ENCODE results near the gene MKRN2.

Gene MKRN2

GRCh38 chr3:12585970-12586369 lies 29.1 kb downstream of the MKRN2 start:
- Mint-ChIP-seq H3K27me3 (no peaks in the 10 kb centered on the region), H3K36me3 (peaks cover 55% of the 10 kb centered on the region), H3K27ac (no peak overlapping the region), H3K9me3 (no peaks in the 10 kb centered on the region), H3K4me1 (no peaks in the 10 kb centered on the region), H3K4me3 (no peak overlapping the region)
- DNase-seq: no peak
- CTCF ChIA-PET: no interaction called here

DNA sequence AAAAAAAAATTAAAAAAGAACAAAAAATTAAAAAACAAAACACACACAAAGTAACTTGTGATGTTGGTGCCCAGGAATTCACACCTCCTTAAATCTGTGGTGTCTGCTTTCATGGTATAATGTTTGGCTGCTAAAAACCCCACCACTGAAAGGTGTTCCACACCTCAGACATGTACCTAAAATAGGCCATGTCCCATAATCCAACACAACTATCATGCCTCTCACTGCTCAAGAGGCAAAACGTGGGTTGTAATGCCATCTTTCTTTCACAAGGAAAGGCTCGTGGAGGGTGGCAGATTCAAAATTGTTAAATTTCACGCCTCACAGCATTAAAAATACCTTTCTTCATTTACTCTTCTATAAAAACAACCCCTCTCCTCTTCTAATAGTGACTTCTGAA lies 29.5 kb downstream of the MKRN2 start:
- Mint-ChIP-seq H3K4me1 (no peaks in the 10 kb centered on the region), H3K4me3 (no peak overlapping the region), H3K36me3 (peaks cover 58% of the 10 kb centered on the region), H3K27me3 (no peaks in the 10 kb centered on the region), H3K9me3 (no peaks in the 10 kb centered on the region), H3K27ac (peak overlapping the region; percentile 0)
- no peak for DNase-seq
- CTCF ChIA-PET: no interaction called here

- Mint-ChIP-seq H3K27ac (no peak overlapping the region), H3K36me3 (peaks cover 56% of the 10 kb centered on the region), H3K9me3 (no peaks in the 10 kb centered on the region), H3K4me3 (no peak overlapping the region), H3K27me3 (no peaks in the 10 kb centered on the region), H3K4me1 (no peaks in the 10 kb centered on the region)
- CTCF ChIA-PET: interaction anchor here (1.0 kb wide), 1 partner anchor 14 kb away, joined by 3 read pairs; no protein-coding TSS in a partner anchor
- DNase-seq: no peak
Observed at GRCh38 chr3:12588039-12589009, 31.4 kb downstream of the MKRN2 start.

GRCh38 chr3:12590096-12590495 lies 33.2 kb downstream of the MKRN2 start:
- H3K27me3 Mint-ChIP-seq: no peaks in the 10 kb centered on the region
- no peak overlapping the region for H3K4me3 Mint-ChIP-seq
- no peak overlapping the region for H3K27ac Mint-ChIP-seq
- no peak for DNase-seq
- no peaks in the 10 kb centered on the region for H3K9me3 Mint-ChIP-seq
- peaks cover 52% of the 10 kb centered on the region for H3K36me3 Mint-ChIP-seq
- no peaks in the 10 kb centered on the region for H3K4me1 Mint-ChIP-seq
- CTCF ChIA-PET: no interaction called here

DNA sequence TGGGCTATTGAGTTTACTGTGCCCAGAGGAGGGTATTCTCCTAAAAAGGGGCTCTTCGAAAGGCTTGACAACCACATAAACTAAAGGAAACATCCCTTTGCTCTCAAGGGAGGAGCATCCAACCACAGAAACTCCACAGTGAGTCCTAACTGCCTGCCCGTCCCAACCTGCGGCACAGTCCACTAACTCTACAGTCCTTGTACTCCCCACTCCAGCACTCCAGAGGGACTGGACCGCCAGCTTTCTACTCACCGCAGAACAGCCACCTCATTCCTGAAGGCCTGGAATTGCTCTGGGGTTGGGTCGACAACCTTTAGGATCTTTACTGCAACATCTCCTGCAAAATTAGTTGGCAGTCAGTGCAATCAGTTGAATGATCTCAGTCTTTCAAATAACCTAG lies 34.6 kb downstream of the MKRN2 start:
- H3K27me3 Mint-ChIP-seq: no peaks in the 10 kb centered on the region
- CTCF ChIA-PET: no interaction called here
- H3K27ac Mint-ChIP-seq: no peak overlapping the region
- H3K4me3 Mint-ChIP-seq: no peak overlapping the region
- H3K4me1 Mint-ChIP-seq: no peaks in the 10 kb centered on the region
- H3K36me3 Mint-ChIP-seq: peaks cover 50% of the 10 kb centered on the region
- H3K9me3 Mint-ChIP-seq: no peaks in the 10 kb centered on the region
- DNase-seq: no peak

DNA sequence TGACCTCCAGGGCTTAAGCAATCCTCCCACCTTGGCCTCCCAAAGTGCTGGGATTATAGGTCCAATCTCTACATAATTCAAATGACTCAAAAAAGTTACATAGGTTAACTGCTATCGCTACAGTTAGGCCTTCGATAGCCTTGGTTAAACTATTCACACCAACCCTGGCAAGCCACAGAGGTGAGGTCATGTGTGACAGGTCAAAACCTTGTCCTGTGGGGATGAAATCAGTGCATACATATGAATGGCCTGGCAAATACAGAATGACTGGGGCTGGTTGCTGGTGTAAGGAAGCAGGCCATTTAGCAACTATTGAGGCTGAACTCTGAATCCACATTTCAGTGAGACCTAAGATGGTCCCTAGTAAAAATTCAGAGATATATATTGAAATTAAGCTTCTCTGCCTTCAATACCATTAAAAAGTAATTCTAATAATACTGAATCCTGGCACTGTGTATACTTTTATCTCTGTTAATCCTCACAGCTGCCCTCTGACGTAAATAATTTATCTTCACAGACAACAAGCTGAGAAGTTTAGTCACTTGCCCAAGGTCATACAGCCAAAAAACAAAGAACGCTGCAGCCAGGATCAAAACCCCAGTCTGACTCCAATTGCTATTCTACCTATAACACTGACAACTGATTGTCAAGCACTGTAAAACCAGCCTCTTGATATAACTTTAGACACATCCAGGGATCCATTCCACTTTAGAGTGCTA lies 35.3 kb downstream of the MKRN2 start:
- H3K27ac Mint-ChIP-seq: no peak overlapping the region
- CTCF ChIA-PET: no interaction called here
- DNase-seq: no peak
- H3K4me1 Mint-ChIP-seq: no peaks in the 10 kb centered on the region
- peaks cover 54% of the 10 kb centered on the region for H3K36me3 Mint-ChIP-seq
- H3K9me3 Mint-ChIP-seq: no peaks in the 10 kb centered on the region
- H3K27me3 Mint-ChIP-seq: no peaks in the 10 kb centered on the region
- no peak overlapping the region for H3K4me3 Mint-ChIP-seq

DNA sequence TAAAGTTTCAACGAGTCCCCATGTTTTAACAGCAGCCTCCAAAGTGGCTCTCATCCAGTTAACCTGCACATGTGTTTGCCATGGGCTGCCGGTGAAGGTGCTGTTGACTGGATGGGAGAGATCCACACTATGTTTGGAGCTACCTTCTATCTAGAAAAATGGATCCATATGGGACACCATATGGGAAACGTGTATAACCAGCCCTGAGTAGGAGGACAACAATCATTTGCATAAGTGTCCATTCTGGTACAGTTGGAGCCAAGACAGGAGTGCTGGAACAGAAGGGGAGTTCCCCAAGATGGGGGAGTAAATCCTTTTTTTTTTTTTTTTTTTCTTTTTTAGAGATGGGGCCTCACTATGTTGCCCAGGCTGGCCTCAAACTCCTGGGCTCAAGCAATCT lies 36.6 kb downstream of the MKRN2 start:
- Mint-ChIP-seq H3K27me3 (no peaks in the 10 kb centered on the region), H3K4me3 (no peak overlapping the region), H3K27ac (no peak overlapping the region), H3K4me1 (no peaks in the 10 kb centered on the region), H3K9me3 (no peaks in the 10 kb centered on the region), H3K36me3 (peaks cover 57% of the 10 kb centered on the region)
- CTCF ChIA-PET: no interaction called here
- DNase-seq: no peak

GRCh38 chr3:12598890-12599289 lies 42.0 kb downstream of the MKRN2 start:
- Mint-ChIP-seq H3K27ac (no peak overlapping the region), H3K4me3 (no peak overlapping the region), H3K4me1 (no peaks in the 10 kb centered on the region), H3K27me3 (no peaks in the 10 kb centered on the region), H3K9me3 (no peaks in the 10 kb centered on the region), H3K36me3 (peaks cover 54% of the 10 kb centered on the region)
- CTCF ChIA-PET: interaction anchor here (0.7 to 1.1 kb wide), 2 partner anchors 12 to 120 kb away, joined by 3 read pairs; no protein-coding TSS in a partner anchor
- no peak for DNase-seq

DNA sequence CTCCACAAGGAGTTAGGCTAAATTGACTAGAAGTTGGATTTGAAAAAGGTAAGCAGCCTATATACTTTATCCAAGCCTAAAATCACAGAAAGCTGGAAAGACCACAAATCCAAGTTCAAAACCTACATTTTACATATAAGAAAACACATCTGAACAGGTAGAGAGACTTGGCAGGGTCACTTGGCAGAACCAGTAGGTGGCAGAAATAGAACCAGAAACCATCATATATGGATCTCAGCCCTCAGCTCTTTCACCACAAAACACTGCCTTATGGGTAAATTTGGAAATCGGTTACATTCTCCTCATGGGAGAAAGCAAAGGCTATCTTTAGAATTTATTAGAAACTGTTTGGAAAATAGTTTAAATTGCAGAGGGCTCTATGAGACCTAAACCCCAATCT lies 44.2 kb downstream of the MKRN2 start:
- Mint-ChIP-seq H3K27me3 (no peaks in the 10 kb centered on the region), H3K36me3 (peaks cover 50% of the 10 kb centered on the region), H3K4me3 (no peak overlapping the region), H3K9me3 (no peaks in the 10 kb centered on the region), H3K27ac (no peak overlapping the region), H3K4me1 (no peaks in the 10 kb centered on the region)
- CTCF ChIA-PET: interaction anchor here (1.1 to 1.3 kb wide), 2 partner anchors 117 to 119 kb away, joined by 3 read pairs; no protein-coding TSS in a partner anchor
- no peak for DNase-seq

DNA sequence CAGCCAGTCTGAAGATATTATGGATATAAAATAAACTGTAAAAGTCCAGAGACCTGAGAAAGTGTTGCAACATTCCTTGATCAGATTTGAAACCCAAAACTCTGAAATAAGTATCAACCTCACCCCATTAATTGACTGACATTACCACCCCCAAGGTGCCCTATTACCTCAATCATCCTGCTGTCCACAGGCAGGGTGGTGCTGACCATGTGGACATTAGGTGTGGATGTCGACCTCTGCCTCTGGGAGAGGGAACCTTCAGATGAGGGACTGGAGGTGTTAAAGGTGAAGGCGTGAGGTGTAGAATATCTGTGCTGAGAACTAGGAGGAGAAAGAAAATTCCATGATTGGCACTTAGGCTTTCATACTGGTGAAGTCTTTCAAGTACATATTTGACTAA lies 47.1 kb downstream of the MKRN2 start:
- CTCF ChIA-PET: no interaction called here
- Mint-ChIP-seq H3K27me3 (no peaks in the 10 kb centered on the region), H3K4me1 (peaks cover 8% of the 10 kb centered on the region), H3K4me3 (no peak overlapping the region), H3K9me3 (no peaks in the 10 kb centered on the region), H3K27ac (no peak overlapping the region), H3K36me3 (peaks cover 52% of the 10 kb centered on the region)
- DNase-seq: no peak

DNA sequence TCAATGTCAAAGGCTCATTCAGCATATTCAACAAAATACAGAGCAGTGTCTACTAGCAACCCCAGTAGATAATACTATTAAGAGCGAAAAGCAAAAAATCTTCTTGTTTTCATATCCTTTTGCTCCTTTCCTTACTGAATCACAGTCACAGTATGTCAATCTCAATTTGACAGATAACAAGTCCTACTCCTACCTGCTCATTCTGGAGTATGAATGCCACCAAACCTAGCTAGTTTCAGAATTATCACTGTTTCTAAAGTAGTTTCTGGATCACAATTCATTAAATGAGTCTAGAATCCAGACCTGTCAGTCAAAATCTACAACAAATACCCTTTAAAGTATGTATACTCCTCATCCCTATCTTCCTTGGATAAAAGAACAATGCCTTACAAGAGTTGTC lies 51.5 kb downstream of the MKRN2 start:
- no peaks in the 10 kb centered on the region for H3K27me3 Mint-ChIP-seq
- H3K36me3 Mint-ChIP-seq: peaks cover 39% of the 10 kb centered on the region
- H3K9me3 Mint-ChIP-seq: no peaks in the 10 kb centered on the region
- H3K27ac Mint-ChIP-seq: no peak overlapping the region
- no peak overlapping the region for H3K4me3 Mint-ChIP-seq
- peaks cover 9% of the 10 kb centered on the region for H3K4me1 Mint-ChIP-seq
- DNase-seq: no peak
- CTCF ChIA-PET: no interaction called here

DNA sequence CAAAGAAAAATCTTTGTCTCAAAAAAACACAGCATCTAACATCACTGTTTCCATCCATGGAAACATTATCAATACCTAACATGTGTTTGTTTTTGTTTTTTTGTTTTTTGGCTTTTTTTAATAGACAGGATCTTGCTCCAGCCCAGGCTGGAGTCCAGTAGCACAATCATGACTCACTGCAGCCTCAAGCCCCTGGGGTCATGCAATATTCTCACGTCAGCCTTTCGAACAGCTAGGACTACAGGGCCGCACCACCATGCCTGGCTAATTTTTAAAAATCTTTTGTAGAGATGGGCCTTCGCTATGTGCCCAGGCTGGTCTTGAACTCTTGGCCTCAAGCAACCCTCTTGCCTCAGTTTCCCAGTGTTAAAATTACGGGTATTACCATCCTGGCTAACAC lies 54.2 kb downstream of the MKRN2 start:
- Mint-ChIP-seq H3K4me1 (peaks cover 20% of the 10 kb centered on the region), H3K4me3 (no peak overlapping the region), H3K9me3 (no peaks in the 10 kb centered on the region), H3K27ac (no peak overlapping the region), H3K27me3 (no peaks in the 10 kb centered on the region), H3K36me3 (peaks cover 39% of the 10 kb centered on the region)
- CTCF ChIA-PET: no interaction called here
- no peak for DNase-seq

- no peaks in the 10 kb centered on the region for H3K9me3 Mint-ChIP-seq
- H3K27me3 Mint-ChIP-seq: no peaks in the 10 kb centered on the region
- H3K36me3 Mint-ChIP-seq: peaks cover 36% of the 10 kb centered on the region
- DNase-seq: no peak
- H3K4me3 Mint-ChIP-seq: no peak overlapping the region
- CTCF ChIA-PET: interaction anchor here (1.4 kb wide), 1 partner anchor 107 kb away, joined by 4 read pairs; no protein-coding TSS in a partner anchor
- no peak overlapping the region for H3K27ac Mint-ChIP-seq
- peaks cover 13% of the 10 kb centered on the region for H3K4me1 Mint-ChIP-seq
Observed at GRCh38 chr3:12612514-12613226, 55.8 kb downstream of the MKRN2 start.

DNA sequence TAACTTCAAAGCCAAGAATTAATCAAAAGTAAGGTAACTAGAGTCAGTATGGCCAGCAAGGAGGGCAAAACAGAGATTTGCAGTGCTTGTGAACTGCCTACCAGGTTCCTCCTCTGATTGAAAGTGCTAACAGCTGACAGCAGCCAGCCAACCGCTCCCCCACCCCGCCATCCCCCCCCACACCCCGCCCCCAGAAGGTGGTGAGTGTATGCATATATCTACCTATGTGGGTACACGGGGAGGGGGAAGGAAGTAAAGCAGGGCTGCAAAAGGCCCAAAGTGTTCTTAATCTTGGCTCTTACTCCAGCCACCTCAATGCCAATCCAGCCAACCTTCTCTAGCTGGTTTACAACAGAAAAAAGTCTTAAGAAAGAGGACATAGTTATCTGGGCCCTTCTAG lies 56.4 kb downstream of the MKRN2 start:
- Mint-ChIP-seq H3K4me1 (peaks cover 13% of the 10 kb centered on the region), H3K27me3 (no peaks in the 10 kb centered on the region), H3K9me3 (no peaks in the 10 kb centered on the region), H3K4me3 (no peak overlapping the region), H3K27ac (no peak overlapping the region), H3K36me3 (peaks cover 37% of the 10 kb centered on the region)
- CTCF ChIA-PET: interaction anchor here (1.4 kb wide), 1 partner anchor 107 kb away, joined by 4 read pairs; no protein-coding TSS in a partner anchor
- no peak for DNase-seq

All from activated naive CD4-positive, alpha-beta T cell treated with anti-CD3 and anti-CD28 coated beads, Interleukin-2, amount 10 ng/mL, durations not matched to agents 7 days and 5 days (primary cell).